Measurements from ENCODE around the gene COL21A1. TPM values are rescaled to one million over a fixed set of nuclear protein-coding genes. Genes with fewer than 3 reads are reported as not detected.

Gene COL21A1
- total RNA-seq, 1 donor, result 29.0 TPM

GRCh38 chr6:56211724-56212123, 35.7 kb downstream of the COL21A1 start:
- DNase-seq (ENCODE audit: low read depth), result no peak
- no peak for TF ChIP-seq CTCF (IDR thresholded peaks at IDR 0.05; ENCODE audit: insufficient read depth, low read length)
- no peak overlapping the region for H3K4me3 ChIP-seq (ENCODE audit: low read depth, low read length)

GRCh38 chr6:56204134-56204533, 43.2 kb downstream of the COL21A1 start:
- no peak for TF ChIP-seq CTCF (IDR thresholded peaks at IDR 0.05; ENCODE audit: insufficient read depth, low read length)
- DNase-seq (ENCODE audit: low read depth), result no peak
- no peak overlapping the region for H3K4me3 ChIP-seq (ENCODE audit: low read depth, low read length)

GRCh38 chr6:56199956-56200355, 47.4 kb downstream of the COL21A1 start:
- H3K4me3 ChIP-seq (ENCODE audit: low read depth, low read length), result no peak overlapping the region
- no peak for DNase-seq (ENCODE audit: low read depth)
- TF ChIP-seq CTCF (IDR thresholded peaks at IDR 0.05; ENCODE audit: insufficient read depth, low read length), result no peak

- DNase-seq (ENCODE audit: low read depth), result no peak
- no peak overlapping the region for H3K4me3 ChIP-seq (ENCODE audit: low read depth, low read length)
- TF ChIP-seq CTCF (IDR thresholded peaks at IDR 0.05; ENCODE audit: insufficient read depth, low read length), result no peak
Measured at GRCh38 chr6:56193846-56194245, 53.5 kb downstream of the COL21A1 start.

- H3K4me3 ChIP-seq (ENCODE audit: low read depth, low read length), result no peak overlapping the region
- DNase-seq (ENCODE audit: low read depth), result no peak
- TF ChIP-seq CTCF (IDR thresholded peaks at IDR 0.05; ENCODE audit: insufficient read depth, low read length), result no peak
Measured at GRCh38 chr6:56188429-56188828, 59.0 kb downstream of the COL21A1 start.

GRCh38 chr6:56187686-56188085, 59.7 kb downstream of the COL21A1 start:
- TF ChIP-seq CTCF (IDR thresholded peaks at IDR 0.05; ENCODE audit: insufficient read depth, low read length), result no peak
- DNase-seq (ENCODE audit: low read depth), result no peak
- H3K4me3 ChIP-seq (ENCODE audit: low read depth, low read length), result no peak overlapping the region

GRCh38 chr6:56176741-56177140, 70.6 kb downstream of the COL21A1 start:
- DNase-seq (ENCODE audit: low read depth), result no peak
- H3K4me3 ChIP-seq (ENCODE audit: low read depth, low read length), result no peak overlapping the region
- no peak for TF ChIP-seq CTCF (IDR thresholded peaks at IDR 0.05; ENCODE audit: insufficient read depth, low read length)
